ENCODE results near the gene POLD2.

The POLD2 gene

GRCh38 chr7:44083796-44084195 is 39.6 kb downstream of the POLD2 start:
- no peak for TF ChIP-seq CTCF (IDR thresholded peaks at IDR 0.05; ENCODE audit: extremely low read depth, missing control alignments)
- DNase-seq (ENCODE audit: low spot score): no peak

GRCh38 chr7:44082541-44083207 is 40.7 kb downstream of the POLD2 start:
- DNase-seq (ENCODE audit: low spot score): peak; percentile 98
- TF ChIP-seq CTCF (IDR thresholded peaks at IDR 0.05; ENCODE audit: extremely low read depth, missing control alignments): no peak

DNA sequence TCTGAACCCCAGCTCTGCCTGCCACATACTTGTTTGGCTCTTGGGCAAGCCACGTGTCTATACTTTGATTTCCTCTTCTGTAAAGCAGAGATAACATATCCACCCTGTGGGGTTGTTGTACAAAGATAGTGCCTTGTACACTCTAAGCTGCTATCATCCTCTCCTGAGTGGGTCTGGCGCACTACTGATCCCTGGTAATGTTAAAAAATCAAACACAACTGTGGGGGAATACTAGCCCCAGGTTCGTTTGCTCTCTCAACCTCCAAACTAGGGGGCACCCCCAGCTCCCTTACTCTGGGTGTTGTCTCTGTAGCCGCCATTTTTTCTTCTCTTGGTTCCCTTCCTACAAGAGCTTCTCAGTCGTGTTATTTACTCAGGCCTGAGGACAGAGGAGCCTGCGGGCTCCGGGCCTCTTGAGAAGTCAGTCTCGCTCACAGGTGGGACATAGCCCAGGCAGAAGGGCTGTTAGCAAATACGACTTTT is 42.0 kb downstream of the POLD2 start:
- DNase-seq (ENCODE audit: low spot score): peak; percentile 68
- TF ChIP-seq CTCF (IDR thresholded peaks at IDR 0.05; ENCODE audit: extremely low read depth, missing control alignments): no peak

DNA sequence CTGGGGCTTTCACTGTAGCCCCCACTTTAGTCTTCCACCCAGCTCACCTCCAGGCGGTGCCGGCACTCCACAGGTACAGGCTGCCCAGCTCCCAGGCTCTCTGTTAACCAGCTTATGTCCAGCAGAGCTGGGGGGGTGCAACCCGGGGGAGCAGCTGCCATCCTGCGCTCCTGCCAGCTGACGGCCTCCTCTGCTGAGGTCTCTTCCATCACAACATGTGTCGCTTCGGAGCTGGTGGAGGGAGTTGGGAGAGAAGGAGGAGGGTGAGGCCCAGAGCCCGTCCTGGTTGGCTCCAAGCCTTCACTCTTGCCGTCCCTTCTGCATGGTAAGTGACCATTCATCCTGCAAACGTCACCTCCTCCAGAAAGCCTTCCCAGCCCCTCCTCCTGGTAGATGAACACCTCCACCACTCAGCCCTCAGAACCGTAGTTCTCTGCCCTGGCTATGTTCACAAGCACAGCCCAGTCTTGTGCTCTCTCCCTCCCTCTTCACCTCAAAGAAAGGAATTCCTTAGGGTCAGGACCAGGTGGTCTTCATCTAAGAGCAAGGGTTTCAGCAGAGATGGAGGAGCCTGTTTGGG is 42.6 kb downstream of the POLD2 start:
- DNase-seq (ENCODE audit: low spot score): no peak
- TF ChIP-seq CTCF (IDR thresholded peaks at IDR 0.05; ENCODE audit: extremely low read depth, missing control alignments): no peak

DNA sequence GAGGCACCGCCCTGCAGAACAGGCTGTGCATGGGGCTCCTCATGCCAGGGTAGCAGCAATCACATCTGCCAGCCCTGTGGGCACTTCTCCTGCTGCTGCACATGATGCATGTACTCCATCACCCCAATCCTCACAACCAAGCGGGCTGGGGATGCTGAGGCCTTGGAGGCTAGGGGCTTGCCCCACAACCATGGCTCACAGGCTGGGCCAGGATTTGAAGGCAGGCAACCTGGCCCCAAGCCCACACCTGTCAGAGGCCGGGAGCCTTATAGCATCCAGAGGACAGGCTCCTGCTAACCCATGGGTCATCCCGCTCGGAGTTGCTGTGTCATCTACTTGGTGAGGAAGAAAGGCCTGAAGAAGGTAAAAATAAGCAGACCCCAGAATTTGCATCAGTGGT is 43.2 kb downstream of the POLD2 start:
- DNase-seq (ENCODE audit: low spot score): no peak
- no peak for TF ChIP-seq CTCF (IDR thresholded peaks at IDR 0.05; ENCODE audit: extremely low read depth, missing control alignments)

DNA sequence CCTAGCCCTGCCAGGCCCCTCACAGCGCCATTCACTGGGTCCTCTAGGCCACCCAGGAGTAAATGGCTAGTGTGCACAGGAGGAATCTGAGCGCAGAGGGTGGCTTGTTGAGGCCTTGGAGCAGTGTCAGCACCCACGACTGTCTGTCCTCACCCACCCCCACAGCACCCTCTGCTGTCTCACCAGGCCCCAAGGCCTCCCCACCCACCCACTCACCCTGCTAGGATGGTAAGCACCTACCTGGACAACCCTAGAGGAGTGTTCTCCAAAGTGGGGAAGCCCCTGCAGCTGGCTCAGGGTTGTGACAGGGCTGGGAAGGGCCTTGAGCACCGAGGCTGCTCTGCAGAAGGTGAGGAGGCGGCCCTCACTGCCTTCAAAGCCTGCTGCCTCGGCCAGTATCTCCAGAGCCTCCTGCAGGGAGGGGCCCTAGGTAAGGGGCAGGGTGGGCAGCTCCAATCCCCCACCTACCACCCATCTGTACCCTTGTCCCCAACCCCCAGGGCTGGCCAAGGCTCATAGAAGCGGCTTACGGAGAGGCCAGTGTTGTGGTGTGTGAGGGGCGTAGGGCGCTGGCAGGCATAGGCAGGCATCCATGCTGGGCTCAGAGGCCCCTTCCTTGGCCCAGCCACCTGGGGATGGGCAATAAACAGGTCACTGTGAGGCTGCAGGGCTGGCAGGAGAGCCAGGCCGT is 43.9 kb downstream of the POLD2 start:
- TF ChIP-seq CTCF (IDR thresholded peaks at IDR 0.05; ENCODE audit: extremely low read depth, missing control alignments): no peak

GRCh38 chr7:44078521-44078920 is 44.8 kb downstream of the POLD2 start:
- TF ChIP-seq CTCF (IDR thresholded peaks at IDR 0.05; ENCODE audit: extremely low read depth, missing control alignments): no peak
- no peak for DNase-seq (ENCODE audit: low spot score)

More for the DNA sequence above, 43.9 kb downstream of the POLD2 start:
- DNase-seq (ENCODE audit: low spot score): no peak

All from GM20000 (cell line).